Testis (tissue), 3 donors: ENCODE data around the gene SH3GL2. TPM values are rescaled to one million over a fixed set of nuclear protein-coding genes. Genes with fewer than 3 reads are reported as not detected.

Experiments used
- DNase-seq: peaks from one replicate; pipeline ENCODE4 v3.0.0-alpha.2; 2019
- H3K27ac ChIP-seq, 2 donors: fragments of 200-600 bp; sonication (generic); one replicate each; pipeline ENCODE4 v1.5.1; 2019
- H3K27me3 ChIP-seq: fragments of 200-600 bp; sonication (generic); one replicate; pipeline ENCODE4 v1.5.1; 2019
- H3K36me3 ChIP-seq: fragments of 200-600 bp; sonication (generic); one replicate; pipeline ENCODE4 v1.5.1; 2017; ENCODE audit warnings: low read depth; ENCODE audit errors: missing control alignments
- H3K4me1 ChIP-seq: fragments of 200-600 bp; sonication (generic); one replicate; pipeline ENCODE4 v1.5.1; 2019
- H3K4me3 ChIP-seq, 2 donors: fragments of 200-600 bp; sonication (generic); one replicate each; pipeline ENCODE4 v1.5.1; 2017 to 2019
- H3K9me3 ChIP-seq: fragments of 200-600 bp; sonication (generic); one replicate; pipeline ENCODE4 v1.5.1; 2017
- CTCF ChIP-seq, 3 experiments: fragments of 450-650 bp in 2 of 3; fragments of 200-600 bp in 1 of 3; sonication (generic) in 1 of 3; IDR thresholded peaks; one replicate each; pipeline ENCODE4 v1.5.1; 2016 to 2019; ENCODE audit warnings: antibody characterized with exemption in 3 of 3, mild to moderate bottlenecking in 2 of 3, moderate library complexity in 1 of 3
- POLR2A ChIP-seq: fragments of 450-650 bp; IDR thresholded peaks from one replicate; pipeline ENCODE4 v1.6.1; 2017; ENCODE audit warnings: antibody characterized with exemption, mild to moderate bottlenecking, moderate library complexity
- WGBS, 2 donors: methylation state at CpG; one replicate each; pipeline ENCODE4 v1.1.5; 2018; 5-methylcytosine and 5-hydroxymethylcytosine counted together
- intact Hi-C: fragments of 100-400 bp; cut with DNase I; formaldehyde crosslinking; loops from one replicate; pipeline ENCODE4 v1.15.1; 2023; ENCODE audit warnings: low total_unique reads
- polyA plus RNA-seq: library from polyadenylated mRNA; stranded (reverse); fragments of 350-450 nt; fragmentation: Illumina TruSeq; extraction: RNeasy Lipid Tissue Mini Kit (QIAGEN cat#74804); gene quantifications from one replicate; pipeline ENCODE4 v1.2.3, GENCODE V29; 2014; ENCODE audit warnings: low read depth, low replicate concordance; ENCODE audit not compliant: insufficient read depth
- total RNA-seq, 2 donors: library from RNA; depleted of rRNA; stranded (reverse); fragments of >200 nt; gene quantifications; one replicate each; pipeline ENCODE4 v1.2.3, GENCODE V29; 2016

The SH3GL2 gene
- total and polyA plus RNA-seq, 3 donors from 2014 or later: 9.6 to 15.2 (median 10.7) TPM

GRCh38 chr9:17833846-17834245 is 255.0 kb downstream of the SH3GL2 start:
- WGBS, 2 donors: 92 to 96% methylated on average over 7 of the region's 7 CpGs

GRCh38 chr9:17837965-17838364 is 259.1 kb downstream of the SH3GL2 start:
- 77 to 86% methylated on average over 4 of the region's 4 CpGs for WGBS, 2 donors
- H3K9me3 ChIP-seq: no peaks in the 10 kb centered on the region
- no peak overlapping the region for H3K4me3 ChIP-seq
- H3K36me3 ChIP-seq: no peaks in the 10 kb centered on the region
- TF ChIP-seq CTCF (IDR thresholded peaks at IDR 0.05) (no peak), POLR2A (no peak)
- intact Hi-C loops: no loop called here
- no peaks in the 10 kb centered on the region for H3K27me3 ChIP-seq
- DNase-seq: no peak
- no peaks in the 10 kb centered on the region for H3K4me1 ChIP-seq
- H3K27ac ChIP-seq: no peak overlapping the region

More at GRCh38 chr9:17833846-17834245, 255.0 kb downstream of the SH3GL2 start:
- no peaks in the 10 kb centered on the region for H3K36me3 ChIP-seq
- H3K4me3 ChIP-seq: no peak overlapping the region
- intact Hi-C loops: no loop called here
- no peak for DNase-seq
- H3K4me1 ChIP-seq: no peaks in the 10 kb centered on the region
- H3K9me3 ChIP-seq: no peaks in the 10 kb centered on the region
- no peaks in the 10 kb centered on the region for H3K27me3 ChIP-seq
- TF ChIP-seq POLR2A: no peak
- no peak for TF ChIP-seq CTCF (IDR thresholded peaks at IDR 0.05)
- no peak overlapping the region for H3K27ac ChIP-seq

GRCh38 chr9:17839776-17840175 is 260.9 kb downstream of the SH3GL2 start:
- Histone ChIP-seq H3K36me3 (no peaks in the 10 kb centered on the region), H3K4me1 (no peaks in the 10 kb centered on the region), H3K9me3 (no peaks in the 10 kb centered on the region), H3K27ac (no peak overlapping the region), H3K27me3 (no peaks in the 10 kb centered on the region), H3K4me3 (no peak overlapping the region)
- DNase-seq: no peak
- 72 to 77% methylated on average over 5 of the region's 5 CpGs for WGBS, 2 donors
- intact Hi-C loops: no loop called here
- TF ChIP-seq POLR2A (no peak), CTCF (IDR thresholded peaks at IDR 0.05) (no peak)

- H3K36me3 ChIP-seq: no peaks in the 10 kb centered on the region
- H3K9me3 ChIP-seq: no peaks in the 10 kb centered on the region
- intact Hi-C loops: no loop called here
- H3K27me3 ChIP-seq: no peaks in the 10 kb centered on the region
- no peak for DNase-seq
- H3K4me3 ChIP-seq: no peak overlapping the region
- H3K27ac ChIP-seq: no peak overlapping the region
- 100% methylated on average over 1 of the region's 1 CpG for WGBS, 2 donors
- H3K4me1 ChIP-seq: no peaks in the 10 kb centered on the region
- TF ChIP-seq CTCF (IDR thresholded peaks at IDR 0.05): no peak
- TF ChIP-seq POLR2A: no peak
These were observed 264.4 kb downstream of the SH3GL2 start for GRCh38 chr9:17843236-17843635.
